Gastrocnemius medialis (tissue), 4 donors: ENCODE results near the gene SNCAIP. TPM values are rescaled to one million over a fixed set of nuclear protein-coding genes. Genes with fewer than 3 reads are reported as not detected.

ENCODE experiments used
- ATAC-seq, 2 donors: fragments of 150-250 bp; one replicate each; pipeline ENCODE4 v1.9.1; 2016
- DNase-seq, 2 donors: peaks; one replicate each; pipeline ENCODE4 v3.0.0-alpha.2; 2019
- H3K27ac ChIP-seq, 4 donors: fragments of 200-600 bp; sonication (generic); 1 replicate in 1 of 4; 2 replicates in 3 of 4; pipeline ENCODE4 v1.5.1; 2016 to 2018; ENCODE audit warnings: mild to moderate bottlenecking in 2 of 4, moderate library complexity in 1 of 4
- H3K27me3 ChIP-seq, 3 donors: fragments of 200-600 bp; sonication (generic) in 2 of 3; 1 replicate in 1 of 3; 2 replicates in 2 of 3; pipeline versions ENCODE4 v1.5.1 to v1.6.0; 2016 to 2019; ENCODE audit warnings: mild to moderate bottlenecking in 1 of 3, moderate library complexity in 1 of 3
- H3K36me3 ChIP-seq, 2 donors: fragments of 200-600 bp; sonication (generic) in 1 of 2; one replicate each; pipeline ENCODE4 v1.5.1; 2017 to 2018
- H3K4me1 ChIP-seq, 2 donors: fragments of 200-600 bp; sonication (generic) in 1 of 2; one replicate each; pipeline ENCODE4 v1.5.1; 2016 to 2017; ENCODE audit warnings: mild to moderate bottlenecking in 2 of 2
- H3K4me3 ChIP-seq, 4 donors: fragments of 200-600 bp; sonication (generic) in 3 of 4; 1 replicate in 1 of 4; 2 replicates in 3 of 4; pipeline ENCODE4 v1.5.1; 2016 to 2019; ENCODE audit warnings: mild to moderate bottlenecking in 2 of 4
- H3K9me3 ChIP-seq, 3 donors: fragments of 200-600 bp; sonication (generic) in 2 of 3; 1 replicate in 1 of 3; 2 replicates in 2 of 3; pipeline ENCODE4 v1.5.1; 2016 to 2019
- POLR2A ChIP-seq, 2 donors: fragments of 450-650 bp; IDR thresholded peaks; one replicate each; pipeline ENCODE4 v1.6.1; 2017; ENCODE audit warnings: antibody characterized with exemption in 2 of 2, mild to moderate bottlenecking in 2 of 2, moderate library complexity in 2 of 2
- in situ Hi-C, 4 donors: fragments of 200-750 bp; cut with MboI; loops; one replicate each; pipeline versions ENCODE4 v1.15.0 to v1.8.0; 2017; ENCODE audit warnings: low sequenced_read_pairs in 4 of 4
- intact Hi-C: fragments of 100-400 bp; cut with DNase I; formaldehyde crosslinking; loops from one replicate; pipeline ENCODE4 v1.15.1; 2023; ENCODE audit warnings: low total_unique reads
- total RNA-seq, 4 donors: library from RNA; depleted of rRNA; stranded (reverse); fragments of >200 nt; gene quantifications; one replicate each; pipeline versions ENCODE4 v1.1.0 to v1.2.3, GENCODE V29; 2016
- TF ChIP-seq, protein P1 (sequence below), 5 experiments: fragments of 450-650 bp in 3 of 5; fragments of 200-600 bp in 2 of 5; sonication (generic) in 2 of 5; IDR thresholded peaks in 4 of 5; conservative IDR thresholded peaks in 1 of 5; 1 replicate in 4 of 5; 2 replicates in 1 of 5; pipeline ENCODE4 v1.5.1; 2016 to 2019; ENCODE audit warnings: antibody characterized with exemption in 5 of 5, mild to moderate bottlenecking in 3 of 5, moderate library complexity in 3 of 5

Gene SNCAIP
- total RNA-seq, 4 donors from 2014 or later = 0.22 to 3.1 (median 0.53) TPM

DNA sequence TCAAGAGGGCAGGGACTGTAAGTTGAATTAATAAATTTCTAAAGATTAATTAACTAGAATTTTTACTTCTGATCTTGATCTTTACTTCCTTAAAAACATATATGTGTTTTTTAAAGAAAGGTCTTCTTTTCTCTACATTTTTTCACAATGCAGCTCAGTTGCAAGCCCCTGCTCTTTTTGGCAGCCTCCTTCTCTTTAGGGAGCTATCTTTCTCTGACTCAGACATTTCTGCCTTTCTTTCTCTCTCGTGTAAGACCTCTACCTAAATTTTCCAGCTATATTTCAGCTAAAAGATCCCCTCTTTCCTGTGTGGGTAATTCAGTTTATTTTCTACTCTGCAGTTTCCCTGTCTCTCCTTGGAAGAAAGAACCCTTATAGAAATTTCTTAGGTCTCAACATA is 38.3 kb upstream of the SNCAIP start:
- TF ChIP-seq, protein P1, sequence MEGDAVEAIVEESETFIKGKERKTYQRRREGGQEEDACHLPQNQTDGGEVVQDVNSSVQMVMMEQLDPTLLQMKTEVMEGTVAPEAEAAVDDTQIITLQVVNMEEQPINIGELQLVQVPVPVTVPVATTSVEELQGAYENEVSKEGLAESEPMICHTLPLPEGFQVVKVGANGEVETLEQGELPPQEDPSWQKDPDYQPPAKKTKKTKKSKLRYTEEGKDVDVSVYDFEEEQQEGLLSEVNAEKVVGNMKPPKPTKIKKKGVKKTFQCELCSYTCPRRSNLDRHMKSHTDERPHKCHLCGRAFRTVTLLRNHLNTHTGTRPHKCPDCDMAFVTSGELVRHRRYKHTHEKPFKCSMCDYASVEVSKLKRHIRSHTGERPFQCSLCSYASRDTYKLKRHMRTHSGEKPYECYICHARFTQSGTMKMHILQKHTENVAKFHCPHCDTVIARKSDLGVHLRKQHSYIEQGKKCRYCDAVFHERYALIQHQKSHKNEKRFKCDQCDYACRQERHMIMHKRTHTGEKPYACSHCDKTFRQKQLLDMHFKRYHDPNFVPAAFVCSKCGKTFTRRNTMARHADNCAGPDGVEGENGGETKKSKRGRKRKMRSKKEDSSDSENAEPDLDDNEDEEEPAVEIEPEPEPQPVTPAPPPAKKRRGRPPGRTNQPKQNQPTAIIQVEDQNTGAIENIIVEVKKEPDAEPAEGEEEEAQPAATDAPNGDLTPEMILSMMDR (IDR thresholded peaks at IDR 0.05 in 4 of 5, conservative IDR thresholded peaks at IDR 0.05 in 1 of 5) = no peak
- TF ChIP-seq POLR2A (IDR thresholded peaks at IDR 0.05) = no peak
- H3K27me3 ChIP-seq = no peaks in the 10 kb centered on the region
- no peaks in the 10 kb centered on the region for H3K36me3 ChIP-seq
- H3K9me3 ChIP-seq = no peaks in the 10 kb centered on the region
- no peak overlapping the region for H3K4me3 ChIP-seq
- no peak overlapping the region for H3K27ac ChIP-seq
- DNase-seq = no peak
- H3K4me1 ChIP-seq = no peaks in the 10 kb centered on the region
- no peak for ATAC-seq
- in situ Hi-C loops (no loop called here), intact Hi-C loops (no loop called here)

DNA sequence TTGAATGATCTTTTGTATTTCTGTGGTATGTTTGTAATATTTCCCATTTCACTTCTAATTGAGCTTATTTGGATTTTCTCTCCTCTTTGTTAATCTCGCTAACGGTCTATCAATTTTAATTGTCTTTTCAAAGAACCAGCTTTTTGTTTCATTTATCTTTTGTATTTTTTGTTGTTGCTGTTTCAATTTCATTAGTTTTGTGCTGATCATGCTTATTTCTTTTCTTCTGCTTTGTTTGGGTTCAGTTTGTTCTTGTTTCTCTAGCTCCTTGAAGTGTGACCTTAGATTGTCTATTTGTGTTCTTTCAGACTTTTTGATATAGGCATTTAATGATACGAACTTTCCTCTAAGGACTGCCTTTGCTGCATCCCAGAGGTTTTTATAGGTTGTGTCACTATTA is 28.4 kb upstream of the SNCAIP start:
- DNase-seq (no peak), ATAC-seq (no peak)
- Histone ChIP-seq H3K36me3 (no peaks in the 10 kb centered on the region), H3K9me3 (no peaks in the 10 kb centered on the region), H3K4me1 (no peaks in the 10 kb centered on the region), H3K4me3 (no peak overlapping the region), H3K27ac (no peak overlapping the region), H3K27me3 (no peaks in the 10 kb centered on the region)
- intact Hi-C loops (no loop called here), in situ Hi-C loops (no loop called here)
- TF ChIP-seq, protein P1 (IDR thresholded peaks at IDR 0.05 in 4 of 5, conservative IDR thresholded peaks at IDR 0.05 in 1 of 5) = no peak
- TF ChIP-seq POLR2A (IDR thresholded peaks at IDR 0.05) = no peak

DNA sequence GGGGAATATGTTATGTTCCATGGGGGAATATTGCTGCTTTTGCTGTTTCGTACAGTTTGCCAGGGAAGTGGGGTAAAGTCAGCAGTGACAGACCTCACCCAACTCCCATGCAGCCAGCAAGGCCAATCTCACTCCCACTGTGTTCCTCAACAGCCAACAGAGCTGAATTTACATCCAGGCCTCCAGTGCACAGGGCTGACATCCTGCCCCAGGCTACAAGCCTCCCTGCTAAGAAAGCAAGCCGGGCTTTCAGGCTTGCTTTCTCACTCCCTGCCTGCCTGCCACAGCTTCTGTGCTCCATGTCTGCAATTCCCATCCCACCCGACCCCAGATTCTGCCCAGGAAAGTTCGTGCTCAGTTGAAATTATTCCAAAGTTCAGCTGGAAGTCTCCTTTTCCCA is 25.5 kb upstream of the SNCAIP start:
- Histone ChIP-seq H3K4me3 (no peak overlapping the region), H3K9me3 (no peaks in the 10 kb centered on the region), H3K36me3 (no peaks in the 10 kb centered on the region), H3K27me3 (no peaks in the 10 kb centered on the region), H3K27ac (no peak overlapping the region), H3K4me1 (no peaks in the 10 kb centered on the region)
- no peak for ATAC-seq
- no peak for DNase-seq
- in situ Hi-C loops (no loop called here), intact Hi-C loops (no loop called here)
- TF ChIP-seq POLR2A (IDR thresholded peaks at IDR 0.05) = no peak

DNA sequence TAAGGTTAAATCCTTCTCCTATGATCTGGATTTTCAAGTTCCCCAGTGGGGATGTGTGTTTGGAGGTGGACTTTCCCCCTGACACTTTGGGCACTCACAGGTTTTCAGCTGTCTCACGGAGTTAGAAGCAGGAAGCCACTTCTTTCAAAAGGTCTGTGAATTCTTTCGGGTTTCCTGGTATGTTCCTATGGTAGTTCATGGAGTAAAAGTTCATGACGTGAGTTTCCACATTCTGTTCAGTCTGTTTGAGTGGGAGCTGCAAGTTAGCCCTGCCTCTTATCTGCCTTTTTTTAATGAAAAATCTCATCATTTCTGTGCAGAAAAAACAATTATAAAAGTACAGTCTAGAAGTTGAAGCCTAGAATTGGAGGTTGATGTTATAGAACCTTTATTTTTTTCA is 24.9 kb upstream of the SNCAIP start:
- in situ Hi-C loops = no loop called here
- no peak for TF ChIP-seq POLR2A (IDR thresholded peaks at IDR 0.05)
- TF ChIP-seq, protein P1 (IDR thresholded peaks at IDR 0.05 in 4 of 5, conservative IDR thresholded peaks at IDR 0.05 in 1 of 5) = no peak
- Histone ChIP-seq H3K27me3 (no peaks in the 10 kb centered on the region), H3K27ac (no peak overlapping the region), H3K4me1 (no peaks in the 10 kb centered on the region), H3K9me3 (no peaks in the 10 kb centered on the region), H3K36me3 (no peaks in the 10 kb centered on the region), H3K4me3 (no peak overlapping the region)
- no peak for ATAC-seq
- no peak for DNase-seq
- intact Hi-C loops = no loop called here

DNA sequence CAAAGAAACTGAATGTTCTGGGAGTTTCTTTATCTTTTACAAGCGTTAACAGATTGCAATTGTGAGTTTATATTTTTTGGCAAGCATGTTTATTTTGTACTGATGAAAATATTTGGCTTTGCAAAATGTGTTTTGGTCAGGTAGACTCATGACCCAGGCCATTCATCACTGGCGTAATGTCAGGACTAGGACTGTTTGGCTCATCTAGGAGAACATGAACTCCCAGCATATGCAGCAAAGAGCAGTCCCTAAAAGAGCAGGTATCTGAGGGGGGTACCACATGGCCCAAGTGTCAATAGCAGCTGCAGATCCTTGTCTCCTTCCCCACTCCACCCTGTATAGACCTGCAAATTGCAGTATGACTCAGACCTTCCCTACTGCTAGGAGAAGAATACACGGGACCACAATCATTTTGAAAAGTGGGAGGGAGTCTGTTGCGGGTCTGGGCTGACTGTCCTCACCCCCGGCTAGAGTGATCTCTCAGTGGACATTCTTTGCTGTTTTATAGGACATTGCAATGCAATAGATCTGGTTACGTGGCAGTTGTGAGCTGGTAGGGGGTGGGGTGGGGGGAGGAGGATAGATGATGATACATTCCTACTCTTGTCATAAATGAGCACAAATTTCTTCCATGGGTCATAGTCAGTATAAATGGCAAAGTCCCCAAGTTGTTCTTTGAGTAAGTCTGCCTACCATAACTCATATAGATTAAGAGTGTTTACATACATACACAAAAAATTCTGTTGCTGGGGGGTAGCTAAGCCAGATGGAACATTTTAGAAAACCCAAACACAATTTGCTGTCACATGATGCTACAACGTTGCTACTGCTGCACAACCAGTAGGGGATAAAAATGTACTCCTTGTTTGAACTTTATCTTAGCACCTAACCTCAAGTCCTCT is 20.8 kb upstream of the SNCAIP start:
- Histone ChIP-seq H3K4me3 (no peak overlapping the region), H3K27ac (no peak overlapping the region), H3K36me3 (no peaks in the 10 kb centered on the region), H3K4me1 (no peaks in the 10 kb centered on the region), H3K9me3 (no peaks in the 10 kb centered on the region), H3K27me3 (no peaks in the 10 kb centered on the region)
- DNase-seq (no peak), ATAC-seq (no peak)
- intact Hi-C loops = no loop called here
- in situ Hi-C loops = no loop called here
- TF ChIP-seq, protein P1 (IDR thresholded peaks at IDR 0.05 in 4 of 5, conservative IDR thresholded peaks at IDR 0.05 in 1 of 5) = no peak
- no peak for TF ChIP-seq POLR2A (IDR thresholded peaks at IDR 0.05)
